GM12878 (cell line): ENCODE data around the gene NEU3.

ENCODE experiments used
- CBX3 ChIP-seq: fragments of 200-600 bp; sonication (generic); IDR thresholded peaks from 2 replicates; pipeline ENCODE4 v1.6.1; 2016; ENCODE audit warnings: low read depth, borderline replicate concordance
- EGR1 ChIP-seq, 2 experiments: IDR thresholded peaks; 1 replicate in 1 of 2; 2 replicates in 1 of 2; pipeline ENCODE4 v1.6.1; 2011 to 2012; ENCODE audit warnings: low read depth in 2 of 2, low read length in 2 of 2, borderline replicate concordance in 1 of 2, mild to moderate bottlenecking in 1 of 2, moderate library complexity in 1 of 2
- JUNB ChIP-seq: IDR thresholded peaks from 2 replicates; pipeline ENCODE4 v1.6.1; 2016; ENCODE audit warnings: antibody characterized with exemption, mild to moderate bottlenecking
- MEF2A ChIP-seq: IDR thresholded peaks from 2 replicates; pipeline ENCODE4 v1.6.1; 2011; ENCODE audit warnings: low read depth, mild to moderate bottlenecking, low read length, moderate library complexity; ENCODE audit not compliant: insufficient read depth
- MXI1 ChIP-seq: fragments of 150-350 bp; IDR thresholded peaks from 2 replicates; pipeline ENCODE4 v1.6.1; 2011; ENCODE audit warnings: low read depth, mild to moderate bottlenecking, inconsistent platforms, low read length, improper control_type of control experiment
- NFYB ChIP-seq: IDR thresholded peaks from 2 replicates; pipeline ENCODE4 v1.6.1; 2011; ENCODE audit warnings: low read depth, mild to moderate bottlenecking, low read length, improper control_type of control experiment, moderate library complexity; ENCODE audit not compliant: insufficient read depth
- TAF1 ChIP-seq: IDR thresholded peaks from 2 replicates; pipeline ENCODE4 v1.6.1; 2011; ENCODE audit warnings: mild to moderate bottlenecking, low read depth, low read length, borderline replicate concordance
- ZNF274 ChIP-seq: IDR thresholded peaks from one replicate; pipeline ENCODE4 v1.8.0; 2011; ENCODE audit not compliant: insufficient read length, insufficient read depth
- TF ChIP-seq, protein P1 (sequence below), 3 experiments: IDR thresholded peaks in 2 of 3; conservative IDR thresholded peaks in 1 of 3; 2 replicates each; pipeline ENCODE4 v1.5.1; 2011; ENCODE audit warnings: low read depth in 3 of 3, low read length in 3 of 3, mild to moderate bottlenecking in 3 of 3, control low read depth in 2 of 3, moderate library complexity in 2 of 3, inconsistent platforms in 1 of 3, mixed read lengths in 1 of 3; ENCODE audit not compliant: control insufficient read depth in 2 of 3, insufficient read depth in 1 of 3; ENCODE audit errors: extremely low read depth in 1 of 3
- TF ChIP-seq, protein P2 (sequence below): fragments of 450-650 bp; IDR thresholded peaks from 2 replicates; pipeline ENCODE4 v1.6.1; 2017; ENCODE audit warnings: borderline replicate concordance
- TF ChIP-seq, protein P3 (sequence below): IDR thresholded peaks from 2 replicates; pipeline ENCODE4 v1.6.1; 2012; ENCODE audit warnings: mild to moderate bottlenecking, low read depth, low read length

DNA sequence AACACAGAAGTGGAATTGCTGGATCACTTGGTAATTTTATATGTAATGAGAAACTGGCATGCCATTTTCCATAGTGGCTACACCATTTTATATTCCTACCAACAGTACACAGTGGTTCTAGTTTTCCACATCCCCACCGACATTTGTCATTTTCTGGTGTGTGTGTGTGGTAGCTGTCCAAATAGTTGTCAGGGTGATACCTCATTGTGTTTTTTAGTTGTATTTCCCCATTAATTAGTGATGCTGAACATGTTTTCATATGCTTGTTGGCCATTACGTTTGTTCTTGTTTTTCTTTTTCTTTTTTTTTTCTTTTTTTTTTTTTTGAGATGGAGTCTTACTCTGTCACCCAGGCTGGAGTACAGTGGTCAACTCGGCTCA, 12.2 kb downstream of the NEU3 start:
- no peak for TF ChIP-seq MXI1
- TF ChIP-seq JUNB = no peak
- no peak for TF ChIP-seq ZNF274
- TF ChIP-seq, protein P1, sequence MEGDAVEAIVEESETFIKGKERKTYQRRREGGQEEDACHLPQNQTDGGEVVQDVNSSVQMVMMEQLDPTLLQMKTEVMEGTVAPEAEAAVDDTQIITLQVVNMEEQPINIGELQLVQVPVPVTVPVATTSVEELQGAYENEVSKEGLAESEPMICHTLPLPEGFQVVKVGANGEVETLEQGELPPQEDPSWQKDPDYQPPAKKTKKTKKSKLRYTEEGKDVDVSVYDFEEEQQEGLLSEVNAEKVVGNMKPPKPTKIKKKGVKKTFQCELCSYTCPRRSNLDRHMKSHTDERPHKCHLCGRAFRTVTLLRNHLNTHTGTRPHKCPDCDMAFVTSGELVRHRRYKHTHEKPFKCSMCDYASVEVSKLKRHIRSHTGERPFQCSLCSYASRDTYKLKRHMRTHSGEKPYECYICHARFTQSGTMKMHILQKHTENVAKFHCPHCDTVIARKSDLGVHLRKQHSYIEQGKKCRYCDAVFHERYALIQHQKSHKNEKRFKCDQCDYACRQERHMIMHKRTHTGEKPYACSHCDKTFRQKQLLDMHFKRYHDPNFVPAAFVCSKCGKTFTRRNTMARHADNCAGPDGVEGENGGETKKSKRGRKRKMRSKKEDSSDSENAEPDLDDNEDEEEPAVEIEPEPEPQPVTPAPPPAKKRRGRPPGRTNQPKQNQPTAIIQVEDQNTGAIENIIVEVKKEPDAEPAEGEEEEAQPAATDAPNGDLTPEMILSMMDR (IDR thresholded peaks at IDR 0.05 in 2 of 3, conservative IDR thresholded peaks at IDR 0.05 in 1 of 3; ENCODE audit: control insufficient read depth in 2 of 3, extremely low read depth in 1 of 3, insufficient read depth in 1 of 3, low read depth in 3 of 3, low read length in 3 of 3) = no peak
- no peak for TF ChIP-seq TAF1
- no peak for TF ChIP-seq EGR1 (IDR thresholded peaks at IDR 0.05; ENCODE audit: borderline replicate concordance in 1 of 2, low read depth in 2 of 2, low read length in 2 of 2)
- TF ChIP-seq CBX3 = no peak
- TF ChIP-seq, protein P2, sequence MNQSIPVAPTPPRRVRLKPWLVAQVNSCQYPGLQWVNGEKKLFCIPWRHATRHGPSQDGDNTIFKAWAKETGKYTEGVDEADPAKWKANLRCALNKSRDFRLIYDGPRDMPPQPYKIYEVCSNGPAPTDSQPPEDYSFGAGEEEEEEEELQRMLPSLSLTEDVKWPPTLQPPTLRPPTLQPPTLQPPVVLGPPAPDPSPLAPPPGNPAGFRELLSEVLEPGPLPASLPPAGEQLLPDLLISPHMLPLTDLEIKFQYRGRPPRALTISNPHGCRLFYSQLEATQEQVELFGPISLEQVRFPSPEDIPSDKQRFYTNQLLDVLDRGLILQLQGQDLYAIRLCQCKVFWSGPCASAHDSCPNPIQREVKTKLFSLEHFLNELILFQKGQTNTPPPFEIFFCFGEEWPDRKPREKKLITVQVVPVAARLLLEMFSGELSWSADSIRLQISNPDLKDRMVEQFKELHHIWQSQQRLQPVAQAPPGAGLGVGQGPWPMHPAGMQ = no peak
- no peak for TF ChIP-seq MEF2A
- TF ChIP-seq NFYB = no peak
- TF ChIP-seq, protein P3, sequence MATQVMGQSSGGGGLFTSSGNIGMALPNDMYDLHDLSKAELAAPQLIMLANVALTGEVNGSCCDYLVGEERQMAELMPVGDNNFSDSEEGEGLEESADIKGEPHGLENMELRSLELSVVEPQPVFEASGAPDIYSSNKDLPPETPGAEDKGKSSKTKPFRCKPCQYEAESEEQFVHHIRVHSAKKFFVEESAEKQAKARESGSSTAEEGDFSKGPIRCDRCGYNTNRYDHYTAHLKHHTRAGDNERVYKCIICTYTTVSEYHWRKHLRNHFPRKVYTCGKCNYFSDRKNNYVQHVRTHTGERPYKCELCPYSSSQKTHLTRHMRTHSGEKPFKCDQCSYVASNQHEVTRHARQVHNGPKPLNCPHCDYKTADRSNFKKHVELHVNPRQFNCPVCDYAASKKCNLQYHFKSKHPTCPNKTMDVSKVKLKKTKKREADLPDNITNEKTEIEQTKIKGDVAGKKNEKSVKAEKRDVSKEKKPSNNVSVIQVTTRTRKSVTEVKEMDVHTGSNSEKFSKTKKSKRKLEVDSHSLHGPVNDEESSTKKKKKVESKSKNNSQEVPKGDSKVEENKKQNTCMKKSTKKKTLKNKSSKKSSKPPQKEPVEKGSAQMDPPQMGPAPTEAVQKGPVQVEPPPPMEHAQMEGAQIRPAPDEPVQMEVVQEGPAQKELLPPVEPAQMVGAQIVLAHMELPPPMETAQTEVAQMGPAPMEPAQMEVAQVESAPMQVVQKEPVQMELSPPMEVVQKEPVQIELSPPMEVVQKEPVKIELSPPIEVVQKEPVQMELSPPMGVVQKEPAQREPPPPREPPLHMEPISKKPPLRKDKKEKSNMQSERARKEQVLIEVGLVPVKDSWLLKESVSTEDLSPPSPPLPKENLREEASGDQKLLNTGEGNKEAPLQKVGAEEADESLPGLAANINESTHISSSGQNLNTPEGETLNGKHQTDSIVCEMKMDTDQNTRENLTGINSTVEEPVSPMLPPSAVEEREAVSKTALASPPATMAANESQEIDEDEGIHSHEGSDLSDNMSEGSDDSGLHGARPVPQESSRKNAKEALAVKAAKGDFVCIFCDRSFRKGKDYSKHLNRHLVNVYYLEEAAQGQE = no peak
